Measurements from ENCODE around the gene CCDC136.

CCDC136 gene

DNA sequence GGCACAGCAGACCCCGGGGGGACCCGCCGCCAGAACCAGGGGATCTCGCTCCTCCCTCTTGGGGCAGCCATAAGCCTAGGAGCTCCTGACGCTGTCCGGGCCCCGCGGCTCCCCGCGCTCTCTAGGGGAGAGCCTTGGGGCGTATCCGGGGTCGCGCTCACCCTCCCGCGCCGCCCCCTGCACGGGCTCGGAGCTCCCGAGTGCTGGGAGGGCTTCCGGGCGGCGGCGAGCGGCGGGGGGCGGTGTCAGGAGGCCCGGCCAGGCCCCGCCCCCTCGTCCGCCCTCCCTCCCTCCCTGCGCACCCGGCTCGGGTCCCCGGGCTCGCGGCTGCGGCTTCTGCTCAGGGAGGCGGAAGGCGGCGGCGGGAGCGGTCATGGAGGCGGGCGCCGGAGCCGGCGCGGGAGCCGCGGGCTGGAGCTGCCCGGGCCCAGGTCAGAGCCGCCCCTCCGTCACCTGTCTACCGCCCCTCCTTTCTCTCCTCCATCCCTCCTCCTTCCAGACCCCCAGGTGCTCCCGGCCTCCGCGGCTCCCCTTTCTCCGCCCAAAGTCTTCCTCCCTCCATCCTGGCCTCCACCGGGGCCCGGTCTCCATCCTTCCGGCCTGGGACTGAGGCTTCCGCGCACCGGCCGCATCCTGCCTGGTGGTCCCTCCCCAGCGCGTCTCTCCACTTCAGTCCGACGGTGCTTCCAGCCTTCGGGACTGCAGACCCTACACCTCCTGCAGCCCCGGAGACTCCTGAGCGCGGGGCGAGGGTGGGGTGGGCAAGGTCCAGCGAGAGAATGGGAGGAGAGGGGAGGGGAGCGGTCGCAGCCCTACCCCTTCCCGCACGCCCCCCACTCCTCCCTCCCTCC, at the start of gene CCDC136:
TSS of gene CCDC136 (plus strand) at position 848 of the 851 bp plus-strand sequence. CDS start 444 bp downstream, outside the sequence.
- DNase-seq (ENCODE audit: low read depth) = peak; percentile 64

DNA sequence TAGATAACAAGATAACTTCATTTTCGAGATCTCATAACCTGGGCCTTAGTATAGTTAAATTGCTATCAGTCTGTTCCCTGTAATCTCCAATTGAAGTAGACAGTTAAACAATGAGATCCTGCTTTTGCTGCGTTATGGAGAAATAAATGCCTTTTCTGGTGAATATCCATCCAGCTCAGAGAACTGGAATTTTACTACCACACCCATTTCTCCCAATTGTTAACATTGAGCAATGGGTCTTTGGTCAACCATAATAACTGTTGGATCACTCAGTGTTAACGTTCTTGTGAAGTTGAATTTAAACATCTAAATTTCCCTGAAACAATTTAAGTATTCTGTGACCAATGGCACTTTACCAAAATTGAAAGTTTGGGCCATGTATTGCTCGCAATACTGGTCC, 49.6 kb upstream of the CCDC136 start:
- no peak for DNase-seq (ENCODE audit: low read depth)

DNA sequence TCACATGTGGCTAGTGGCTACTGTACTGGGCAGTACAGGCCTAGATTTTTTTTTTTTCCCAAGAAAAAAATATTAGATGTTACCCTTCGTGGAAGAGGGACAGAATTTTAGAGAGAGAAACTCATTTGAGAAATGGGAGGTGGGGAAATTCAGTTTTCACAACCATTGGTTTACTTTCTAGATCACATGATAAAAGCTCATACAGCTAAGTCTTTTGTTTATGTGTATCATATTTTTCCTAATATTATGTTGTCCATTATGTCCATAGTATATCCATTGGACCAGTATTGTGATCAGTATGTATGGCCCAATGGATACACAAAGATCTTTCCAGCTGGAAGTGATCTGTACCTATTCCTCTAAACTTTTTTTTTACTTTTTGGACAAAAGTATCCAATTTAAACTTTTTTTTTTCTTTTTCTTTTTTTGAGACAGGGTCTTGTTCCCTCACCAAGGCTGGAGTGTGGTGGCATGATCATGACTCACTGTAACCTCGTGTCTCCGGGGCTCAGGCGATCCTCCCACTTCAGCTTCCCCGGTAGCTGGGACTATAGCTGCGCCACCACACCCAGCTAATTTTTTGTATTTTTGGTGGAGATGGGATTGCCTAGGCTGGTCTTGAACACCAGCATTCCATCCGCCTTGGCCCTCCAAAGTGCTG, 48.5 kb upstream of the CCDC136 start:
- no peak for DNase-seq (ENCODE audit: low read depth)

DNA sequence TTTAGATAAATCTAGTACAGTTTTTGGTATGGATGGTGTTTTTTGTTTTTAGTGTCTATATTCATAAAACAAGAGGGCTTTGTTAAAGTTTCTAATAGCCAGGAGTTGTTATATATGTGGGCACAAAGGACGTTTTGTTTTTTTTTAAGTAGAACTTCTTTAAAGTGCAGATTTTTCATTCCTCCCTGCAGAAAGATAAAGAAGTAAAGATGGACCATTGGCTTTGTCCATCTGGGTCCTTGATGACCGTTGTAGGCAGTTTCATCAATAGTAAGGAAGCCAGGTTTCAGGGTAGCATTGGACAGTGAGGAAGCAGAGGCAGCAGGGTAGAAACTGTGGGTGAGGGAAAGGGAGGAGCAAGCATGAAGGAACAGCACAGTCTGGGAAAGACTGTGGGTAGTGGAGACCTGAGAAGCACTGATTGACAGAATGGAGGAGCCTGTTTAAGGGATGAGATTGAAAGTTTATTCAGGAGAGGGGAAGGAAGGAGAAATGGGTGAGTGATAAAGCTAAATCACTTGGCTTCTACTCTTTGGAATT, 47.3 kb upstream of the CCDC136 start:
- no peak for DNase-seq (ENCODE audit: low read depth)

DNA sequence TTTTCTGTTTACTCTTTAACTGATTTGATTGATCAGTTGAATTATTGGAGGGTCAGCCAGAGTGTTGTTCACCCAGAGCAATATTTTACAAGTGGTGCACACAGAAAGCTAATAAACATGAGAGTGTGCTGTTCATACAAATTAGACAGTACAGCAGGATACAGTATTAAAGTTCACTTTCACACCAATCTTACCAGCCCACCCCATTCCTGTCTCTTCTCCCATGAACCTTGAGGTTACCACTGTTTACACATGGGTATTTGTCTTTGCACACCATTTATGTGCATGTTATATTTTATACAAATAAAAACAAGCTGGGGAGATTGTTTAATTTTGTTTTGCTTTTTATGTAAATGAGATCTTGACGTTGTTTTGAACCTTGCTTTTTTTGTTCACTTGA, 46.1 kb upstream of the CCDC136 start:
- no peak for DNase-seq (ENCODE audit: low read depth)

DNA sequence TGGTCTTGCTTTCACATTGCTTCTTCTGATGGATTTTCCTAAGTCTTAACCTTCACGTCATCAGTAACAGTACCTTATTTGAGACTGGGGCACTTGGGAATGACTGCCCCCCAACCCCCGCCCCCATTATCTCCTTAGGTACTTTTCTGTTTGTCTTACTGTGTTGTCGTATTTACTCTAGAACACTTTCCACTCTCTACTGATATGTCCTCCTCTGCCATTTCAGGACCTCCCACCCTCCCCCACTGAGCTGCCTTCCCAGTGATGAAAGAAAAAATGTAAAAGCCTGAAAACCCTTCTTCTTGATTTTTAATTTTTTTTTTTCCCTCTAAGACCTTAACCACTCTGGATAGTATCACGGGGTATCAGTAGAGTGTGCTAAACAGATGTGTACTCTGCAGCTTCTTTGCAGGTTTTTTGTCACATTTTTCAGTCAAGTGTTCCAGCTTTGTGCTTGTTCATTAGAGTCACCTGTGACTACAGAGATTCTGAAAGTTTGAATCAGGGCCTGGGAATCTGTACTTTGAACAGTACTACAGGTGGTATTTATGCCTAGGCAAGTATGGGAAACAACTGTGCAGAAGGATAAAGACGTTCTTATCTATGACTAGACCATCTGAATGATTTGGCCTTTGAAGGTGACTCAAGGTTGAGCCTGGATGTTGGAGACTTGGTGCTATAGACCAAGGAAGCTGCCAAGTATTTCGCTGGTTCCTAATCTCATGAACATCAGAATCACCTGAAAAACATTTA, 44.3 kb upstream of the CCDC136 start:
- DNase-seq (ENCODE audit: low read depth) = no peak

DNA sequence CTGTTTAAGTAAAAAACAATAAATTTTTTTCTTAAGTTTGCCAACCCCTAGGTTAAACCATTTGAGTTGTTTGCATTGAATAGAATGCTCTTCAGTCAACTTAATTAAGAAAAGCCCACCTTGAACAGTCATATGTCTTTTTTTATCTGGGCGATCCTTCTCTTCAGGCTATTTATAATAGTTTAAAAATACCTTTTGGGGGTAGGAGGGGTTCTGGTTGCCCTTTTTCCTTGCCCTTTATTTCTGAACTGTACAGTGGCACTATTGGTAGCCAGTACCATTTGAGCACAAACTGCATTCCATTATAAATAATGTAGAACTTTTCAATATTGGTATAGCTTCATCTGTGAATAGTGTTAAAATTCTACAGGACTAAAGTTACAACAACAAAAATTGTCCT, 39.5 kb upstream of the CCDC136 start:
- no peak for DNase-seq (ENCODE audit: low read depth)

DNA sequence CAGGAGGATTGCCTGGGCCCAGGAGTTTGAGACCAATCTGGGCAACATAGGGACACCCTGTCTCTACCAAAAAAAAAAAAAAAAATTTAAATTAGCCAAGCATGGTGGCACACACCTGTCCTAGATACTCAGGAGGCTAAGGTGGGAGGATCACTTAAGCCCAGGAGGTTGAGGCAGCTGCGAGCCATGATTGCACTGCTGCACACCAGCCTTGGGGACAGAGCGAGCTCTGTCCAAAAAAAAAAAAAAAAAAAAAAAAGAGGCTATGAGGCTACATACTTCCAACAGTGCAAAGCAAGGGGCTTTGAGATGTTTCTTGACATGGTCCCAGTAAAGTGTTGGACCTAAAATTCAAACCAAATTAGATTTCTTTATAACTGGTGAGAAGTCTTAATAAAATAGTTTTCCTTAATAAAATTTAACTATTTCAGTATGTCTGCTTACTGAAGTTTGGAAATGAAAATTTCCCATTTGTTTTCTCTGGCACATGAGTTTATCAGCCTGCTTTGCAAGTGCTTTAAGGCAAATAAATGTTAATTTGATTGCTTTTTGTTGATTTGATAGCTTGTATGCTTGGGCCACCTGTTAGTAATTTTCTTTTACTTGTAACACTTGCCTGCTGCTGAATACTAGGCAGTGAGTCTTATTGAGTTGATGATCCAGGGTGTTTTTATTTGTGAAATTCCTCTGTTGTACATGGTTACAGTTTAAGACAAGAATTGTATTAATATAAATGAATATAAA, 36.5 kb upstream of the CCDC136 start:
- no peak for DNase-seq (ENCODE audit: low read depth)

DNA sequence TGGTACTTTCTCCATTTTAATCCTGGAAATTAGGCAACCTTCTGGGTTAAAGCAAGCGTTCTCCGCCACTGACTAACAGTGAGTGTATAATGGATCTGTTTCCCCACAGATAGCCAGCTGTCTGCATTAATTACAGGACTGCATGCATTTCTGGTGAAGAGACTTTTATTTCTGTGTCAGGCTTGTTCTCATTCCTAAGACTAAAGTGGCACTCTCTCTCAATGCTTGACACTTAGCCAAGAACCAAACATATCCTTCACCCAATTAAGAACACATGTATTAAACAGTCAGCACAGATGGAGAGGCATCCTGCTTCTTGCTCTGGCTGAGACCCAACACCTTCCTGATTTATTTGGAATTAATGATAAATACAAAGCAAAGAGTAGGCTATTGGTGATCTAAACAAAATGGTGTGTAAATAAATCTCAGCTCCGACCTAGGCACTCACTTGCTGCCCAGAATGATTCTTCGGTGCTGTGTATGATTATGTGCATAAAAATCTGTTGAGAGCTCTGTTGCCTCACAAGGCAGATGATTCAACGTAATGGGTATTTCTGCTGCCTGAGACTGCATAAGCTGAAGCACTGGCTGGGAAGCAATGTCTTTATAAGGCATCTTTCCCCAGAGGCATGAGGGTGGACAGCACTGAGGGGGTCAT, 35.8 kb upstream of the CCDC136 start:
- DNase-seq (ENCODE audit: low read depth) = no peak

DNA sequence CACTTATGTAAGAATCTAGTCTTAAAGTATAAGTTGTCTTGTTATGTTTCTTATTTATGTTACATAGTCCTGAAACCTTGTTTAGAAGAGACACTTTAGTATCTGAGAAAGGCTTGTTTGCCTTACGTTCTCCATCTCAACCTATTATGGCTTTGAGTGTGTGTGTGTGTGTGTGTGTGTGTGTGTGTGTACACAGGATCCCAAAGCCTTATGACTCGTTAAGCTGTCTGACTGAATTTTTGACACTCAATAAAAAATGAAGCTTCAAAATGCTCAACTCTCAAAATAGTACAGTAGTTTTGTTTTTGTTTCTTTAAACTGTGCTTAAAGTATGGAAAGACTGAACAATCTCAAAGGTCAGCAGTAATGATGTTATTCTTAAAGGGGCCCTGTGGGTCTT, 34.6 kb upstream of the CCDC136 start:
- no peak for DNase-seq (ENCODE audit: low read depth)

DNA sequence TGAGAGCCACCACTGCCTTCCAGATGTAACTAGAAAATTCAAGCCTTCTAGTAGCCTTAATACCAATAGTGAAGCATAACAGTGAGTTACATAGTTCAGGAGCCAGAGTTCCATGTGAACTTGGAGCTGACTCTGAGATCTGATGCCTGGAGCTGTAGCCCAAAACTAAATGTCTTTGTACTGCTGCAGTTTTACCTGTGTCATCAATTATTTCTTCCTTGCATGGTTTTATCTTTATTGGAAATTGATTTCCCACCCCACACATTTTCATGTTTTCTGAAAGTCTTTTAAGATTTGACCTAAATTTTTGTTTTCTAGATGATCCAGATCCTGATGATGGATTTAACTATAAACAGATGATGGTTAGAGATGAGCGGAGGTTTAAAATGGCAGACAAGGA, 33.2 kb upstream of the CCDC136 start:
- no peak for DNase-seq (ENCODE audit: low read depth)

DNA sequence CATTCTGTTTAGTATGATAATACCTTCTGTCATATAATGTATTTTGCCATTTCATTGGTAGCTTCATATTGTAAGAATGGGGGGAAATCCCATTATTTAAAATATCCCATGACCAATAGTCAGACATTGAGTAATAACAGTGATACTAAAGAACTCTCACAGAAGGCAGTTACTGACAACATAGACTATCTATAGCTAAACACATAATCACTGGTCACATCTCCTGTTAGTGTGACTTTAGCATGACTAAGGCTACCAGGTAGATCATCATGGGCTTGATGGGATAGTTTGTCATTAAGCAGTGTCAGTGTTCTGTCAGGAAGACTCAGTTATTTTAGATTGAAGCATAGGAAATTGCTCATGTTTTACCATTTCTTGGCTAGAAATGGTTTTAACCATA, 32.5 kb upstream of the CCDC136 start:
- DNase-seq (ENCODE audit: low read depth) = no peak

DNA sequence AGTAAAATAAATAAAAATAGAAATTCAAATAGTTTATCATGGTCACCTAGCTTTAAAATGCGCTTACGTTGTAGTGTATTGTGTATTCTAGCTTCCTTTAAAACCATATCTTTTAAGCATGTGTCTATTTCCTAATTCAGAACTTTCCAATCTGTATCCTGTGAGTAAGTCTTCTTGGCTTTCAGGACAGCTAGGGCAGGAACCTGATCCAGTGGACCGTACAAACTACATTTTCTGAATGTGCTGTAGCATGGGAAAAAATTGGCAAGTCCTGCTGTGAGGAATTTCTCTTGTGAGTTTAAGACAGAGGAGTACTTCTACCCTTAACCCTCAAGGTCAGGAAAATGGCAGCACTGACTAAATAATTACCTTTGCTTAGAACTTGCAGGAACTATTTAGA, 28.2 kb upstream of the CCDC136 start:
- DNase-seq (ENCODE audit: low read depth) = no peak

DNA sequence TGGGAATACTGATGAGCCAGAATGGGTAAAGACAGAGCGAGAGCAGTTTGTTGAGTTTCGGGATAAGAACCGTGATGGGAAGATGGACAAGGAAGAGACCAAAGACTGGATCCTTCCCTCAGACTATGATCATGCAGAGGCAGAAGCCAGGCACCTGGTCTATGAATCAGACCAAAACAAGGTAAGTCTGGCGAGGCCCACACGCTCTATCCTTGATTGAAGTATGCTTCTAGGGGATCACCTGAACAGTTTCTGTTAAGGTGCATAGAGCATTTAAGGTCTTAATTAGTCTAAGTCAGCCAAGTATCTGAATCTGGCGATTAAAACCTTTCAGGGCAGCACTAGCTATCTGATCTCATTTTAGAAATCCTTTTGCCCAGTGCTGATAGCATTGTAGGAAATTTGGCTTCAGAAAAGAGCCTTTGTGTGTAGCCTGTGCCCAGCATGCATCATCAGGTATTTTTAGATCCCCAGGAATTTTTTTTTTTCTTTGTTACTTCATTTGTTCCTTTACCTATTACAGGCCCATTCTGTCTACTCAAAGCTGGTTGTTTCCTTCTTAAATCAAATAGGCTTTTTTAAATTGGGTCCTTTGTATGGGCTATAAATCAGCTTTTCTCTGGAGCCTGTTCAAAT, 24.2 kb upstream of the CCDC136 start:
- no peak for DNase-seq (ENCODE audit: low read depth)

DNA sequence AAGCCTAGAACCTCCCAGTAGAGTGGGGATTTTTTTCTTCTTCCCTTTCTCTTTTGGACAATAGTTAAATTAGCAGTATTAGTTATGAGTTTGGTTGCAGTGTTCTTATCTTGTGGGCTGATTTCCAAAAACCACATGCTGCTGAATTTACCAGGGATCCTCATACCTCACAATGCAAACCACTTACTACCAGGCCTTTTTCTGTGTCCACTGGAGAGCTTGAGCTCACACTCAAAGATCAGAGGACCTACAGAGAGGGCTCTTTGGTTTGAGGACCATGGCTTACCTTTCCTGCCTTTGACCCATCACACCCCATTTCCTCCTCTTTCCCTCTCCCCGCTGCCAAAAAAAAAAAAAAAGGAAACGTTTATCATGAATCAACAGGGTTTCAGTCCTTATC, 21.5 kb upstream of the CCDC136 start:
- DNase-seq (ENCODE audit: low read depth) = no peak

DNA sequence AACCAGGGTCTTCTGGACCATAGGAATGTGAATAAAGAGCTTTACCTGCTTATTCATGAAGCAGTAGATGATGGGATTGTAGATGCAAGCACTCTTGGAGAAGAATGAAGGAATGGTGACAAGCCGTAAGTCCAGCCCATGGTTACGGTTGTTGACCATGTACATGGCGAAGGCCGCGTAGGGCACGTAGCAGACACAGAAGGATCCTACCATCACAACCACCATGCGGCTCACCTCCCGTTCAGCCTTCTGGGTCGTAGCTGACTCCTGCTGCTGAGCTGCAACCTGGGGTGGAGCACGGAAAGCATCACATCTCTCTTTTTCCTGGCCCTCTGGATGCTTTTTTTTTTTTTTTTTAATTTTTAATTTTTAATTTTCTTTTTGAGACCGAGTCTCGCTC, 18.2 kb upstream of the CCDC136 start:
- DNase-seq (ENCODE audit: low read depth) = no peak

DNA sequence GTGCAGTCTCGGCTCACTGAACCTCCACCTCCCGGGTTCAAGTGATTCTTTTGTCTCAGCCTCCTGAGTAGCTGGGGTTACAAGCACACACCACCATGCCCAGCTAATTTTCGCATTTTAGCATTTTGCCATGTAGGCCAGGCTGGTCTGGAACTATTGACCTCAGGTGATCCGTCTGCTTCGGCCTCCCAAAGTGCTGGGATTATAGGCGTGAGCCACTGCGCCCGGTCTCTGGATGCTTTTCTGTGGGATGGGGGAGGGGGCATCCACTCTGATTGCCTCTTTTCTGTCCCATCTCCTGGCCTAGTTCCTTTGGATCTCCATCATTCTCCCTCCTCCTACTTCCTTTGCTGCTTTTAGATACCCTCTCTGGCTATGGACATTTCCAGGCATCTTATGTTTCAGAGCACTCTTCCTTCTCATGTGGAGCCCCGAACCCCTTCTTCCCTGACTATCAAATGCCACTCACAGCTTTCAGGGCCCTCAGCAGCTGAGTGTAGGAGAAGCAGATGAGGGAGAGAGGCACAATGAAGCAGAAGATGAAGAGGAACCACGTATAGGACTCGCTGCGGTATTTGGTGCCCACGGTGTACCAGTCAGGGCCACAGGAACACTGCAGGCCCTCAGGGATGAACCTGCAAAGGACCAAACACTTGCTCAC, 17.6 kb upstream of the CCDC136 start:
- no peak for DNase-seq (ENCODE audit: low read depth)

DNA sequence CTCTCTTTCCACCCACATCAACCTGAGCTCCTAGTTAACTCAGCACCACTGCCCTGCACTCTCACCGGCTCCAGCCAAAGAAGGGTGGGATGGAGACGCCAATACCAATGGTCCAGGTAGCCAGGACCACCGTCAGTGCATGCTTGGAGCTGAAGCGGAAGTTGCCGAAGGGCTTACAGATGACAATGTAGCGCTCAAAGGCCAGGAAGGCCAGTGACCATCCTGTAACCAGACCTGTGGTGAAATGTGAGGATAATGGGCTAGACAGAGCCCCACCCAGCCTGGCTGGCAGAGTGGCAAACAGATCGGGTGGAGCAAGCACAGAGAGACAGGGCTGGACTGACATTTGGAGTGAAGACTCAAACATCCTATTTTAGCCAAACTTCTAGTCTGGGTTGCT, 16.8 kb upstream of the CCDC136 start:
- no peak for DNase-seq (ENCODE audit: low read depth)

DNA sequence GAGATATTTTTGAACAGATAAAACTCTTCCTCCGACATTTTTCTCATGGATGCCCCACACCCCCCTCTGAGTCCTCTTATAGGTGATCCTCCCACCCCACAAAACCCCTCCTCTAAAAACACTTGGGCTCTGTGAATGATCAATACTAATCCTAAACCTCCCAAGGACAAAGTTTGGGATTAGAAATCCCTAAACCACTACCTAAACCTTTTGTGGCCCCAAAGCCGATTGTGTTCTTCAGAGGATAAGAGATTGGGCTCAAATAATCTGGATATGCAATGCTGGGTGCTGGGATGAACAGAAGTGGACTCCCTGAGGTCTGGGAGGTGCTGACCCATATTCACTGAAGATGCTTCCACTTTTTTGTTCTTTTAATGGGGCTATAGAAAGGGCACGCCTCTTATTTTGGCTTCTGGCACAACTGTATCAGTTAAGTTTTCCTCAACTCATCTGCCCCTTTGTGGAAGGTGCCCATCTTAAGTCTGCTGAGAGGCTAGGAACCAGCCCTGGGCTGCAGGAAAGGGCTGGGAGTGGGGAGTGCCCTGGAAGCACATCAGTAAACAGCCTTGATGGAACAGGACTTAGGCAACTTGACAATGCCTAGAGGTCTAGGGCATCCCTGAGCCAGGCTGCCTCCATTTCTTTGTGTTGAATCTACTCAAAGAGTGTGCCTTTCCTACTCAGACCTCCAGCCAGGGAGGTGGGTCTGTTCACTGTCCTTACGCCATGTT, 15.9 kb upstream of the CCDC136 start, which contains the start of gene OPN1SW:
TSS of gene OPN1SW (minus strand) at position 51 of the 731 bp plus-strand sequence. CDS start at position 38, 13 bp downstream.
- no peak for DNase-seq (ENCODE audit: low read depth)
